Stimulated activated effector memory CD8-positive, alpha-beta T cell treated with anti-CD3 and anti-CD28 coated beads, Interleukin-12 subunit alpha, Interleukin-12 subunit beta, amount 100 ng/mL, for 72 hours (primary cell): Measurements from ENCODE around the gene HOPX.
"Not testable (repeated sequence)": the region's sequence is repeated elsewhere in the genome, so short reads cannot be mapped to it uniquely, and the experiment has no call there.

Experiments
- ATAC-seq: fragments of 150-1000 bp; cut with Tn5 transposase; 2 replicates; pipeline ENCODE4 v1.10.0; 2021
- DNase-seq, 2 donors: peaks; one replicate each; pipeline ENCODE4 v3.0.0; 2021 to 2022; ENCODE audit warnings: low spot score in 2 of 2
- H3K27ac Mint-ChIP-seq: one replicate; pipeline ENCODE4 v1.8.0; 2022; ENCODE audit warnings: mild to moderate bottlenecking, mixed read lengths
- H3K36me3 Mint-ChIP-seq: one replicate; pipeline ENCODE4 v1.8.0; 2022; ENCODE audit warnings: mild to moderate bottlenecking, mixed read lengths
- H3K4me1 Mint-ChIP-seq: one replicate; pipeline ENCODE4 v1.8.0; 2022; ENCODE audit warnings: mixed read lengths
- H3K4me3 Mint-ChIP-seq: one replicate; pipeline ENCODE4 v1.8.0; 2022; ENCODE audit warnings: mild to moderate bottlenecking, mixed read lengths
- H3K9me3 Mint-ChIP-seq: one replicate; pipeline ENCODE4 v1.8.0; 2022; ENCODE audit warnings: mixed read lengths

The HOPX gene

GRCh38 chr4:56698329-56698728 is 17.2 kb upstream of the HOPX start:
- Mint-ChIP-seq H3K4me3 (no peak overlapping the region), H3K9me3 (no peaks in the 10 kb centered on the region), H3K36me3 (no peaks in the 10 kb centered on the region), H3K4me1 (no peaks in the 10 kb centered on the region), H3K27ac (no peak overlapping the region)
- ATAC-seq (no peak), DNase-seq (no peak)

- H3K36me3 Mint-ChIP-seq, result no peaks in the 10 kb centered on the region
- no peaks in the 10 kb centered on the region for H3K9me3 Mint-ChIP-seq
- no peak for DNase-seq
- no peaks in the 10 kb centered on the region for H3K4me1 Mint-ChIP-seq
- no peak overlapping the region for H3K27ac Mint-ChIP-seq
- ATAC-seq, result no peak
- H3K4me3 Mint-ChIP-seq, result no peak overlapping the region
These were observed 15.0 kb upstream of the HOPX start for GRCh38 chr4:56696056-56696455.

- not testable (repeated sequence) for H3K36me3 Mint-ChIP-seq, DNase-seq, H3K27ac Mint-ChIP-seq, H3K4me3 Mint-ChIP-seq, H3K4me1 Mint-ChIP-seq, ATAC-seq, H3K9me3 Mint-ChIP-seq
These were observed 12.4 kb upstream of the HOPX start for GRCh38 chr4:56693476-56693875.

GRCh38 chr4:56692576-56692975 is 11.5 kb upstream of the HOPX start:
- Mint-ChIP-seq H3K27ac (no peak overlapping the region), H3K4me3 (no peak overlapping the region), H3K36me3 (no peaks in the 10 kb centered on the region), H3K4me1 (no peaks in the 10 kb centered on the region), H3K9me3 (no peaks in the 10 kb centered on the region)
- DNase-seq (no peak), ATAC-seq (no peak)

- no peak overlapping the region for H3K4me3 Mint-ChIP-seq
- DNase-seq (no peak), ATAC-seq (no peak)
- no peaks in the 10 kb centered on the region for H3K9me3 Mint-ChIP-seq
- H3K27ac Mint-ChIP-seq, result no peak overlapping the region
- H3K36me3 Mint-ChIP-seq, result no peaks in the 10 kb centered on the region
- no peaks in the 10 kb centered on the region for H3K4me1 Mint-ChIP-seq
These were observed 10.3 kb upstream of the HOPX start for GRCh38 chr4:56691425-56691824.

GRCh38 chr4:56690393-56690792 is 9.3 kb upstream of the HOPX start:
- ATAC-seq (no peak), DNase-seq (no peak)
- Mint-ChIP-seq H3K4me1 (no peaks in the 10 kb centered on the region), H3K27ac (no peak overlapping the region), H3K4me3 (no peak overlapping the region), H3K9me3 (no peaks in the 10 kb centered on the region), H3K36me3 (no peaks in the 10 kb centered on the region)

- Mint-ChIP-seq H3K4me3 (no peak overlapping the region), H3K36me3 (no peaks in the 10 kb centered on the region), H3K9me3 (no peaks in the 10 kb centered on the region), H3K27ac (no peak overlapping the region), H3K4me1 (no peaks in the 10 kb centered on the region)
- DNase-seq (no peak), ATAC-seq (no peak)
These were observed 8.3 kb upstream of the HOPX start for GRCh38 chr4:56689201-56689969.

GRCh38 chr4:56688094-56688647 is 7.1 kb upstream of the HOPX start:
- DNase-seq (no peak), ATAC-seq (no peak)
- Mint-ChIP-seq H3K4me3 (no peak overlapping the region), H3K36me3 (no peaks in the 10 kb centered on the region), H3K4me1 (no peaks in the 10 kb centered on the region), H3K27ac (no peak overlapping the region), H3K9me3 (no peaks in the 10 kb centered on the region)

- H3K4me3 Mint-ChIP-seq, result no peak overlapping the region
- H3K27ac Mint-ChIP-seq, result peak overlapping the region; percentile 18
- no peak for ATAC-seq
These were observed 5.6 kb upstream of the HOPX start for GRCh38 chr4:56686537-56687231.

GRCh38 chr4:56684320-56685050 is 3.4 kb upstream of the HOPX start:
- DNase-seq (no peak), ATAC-seq (no peak)
- Mint-ChIP-seq H3K36me3 (no peaks in the 10 kb centered on the region), H3K9me3 (no peaks in the 10 kb centered on the region), H3K4me1 (peaks cover 20% of the 10 kb centered on the region), H3K4me3 (no peak overlapping the region), H3K27ac (no peak overlapping the region)

More at GRCh38 chr4:56686537-56687231, 5.6 kb upstream of the HOPX start:
- peaks cover 5% of the 10 kb centered on the region for H3K4me1 Mint-ChIP-seq
- H3K9me3 Mint-ChIP-seq, result no peaks in the 10 kb centered on the region
- H3K36me3 Mint-ChIP-seq, result no peaks in the 10 kb centered on the region
- DNase-seq, result no peak

- no peak overlapping the region for H3K4me3 Mint-ChIP-seq
- H3K27ac Mint-ChIP-seq, result no peak overlapping the region
- H3K4me1 Mint-ChIP-seq, result peaks cover 20% of the 10 kb centered on the region
- ATAC-seq (no peak), DNase-seq (no peak)
- H3K9me3 Mint-ChIP-seq, result no peaks in the 10 kb centered on the region
- no peaks in the 10 kb centered on the region for H3K36me3 Mint-ChIP-seq
These were observed 2.4 kb upstream of the HOPX start for GRCh38 chr4:56683455-56683854.

- Mint-ChIP-seq H3K9me3 (no peaks in the 10 kb centered on the region), H3K36me3 (no peaks in the 10 kb centered on the region), H3K4me1 (peaks cover 20% of the 10 kb centered on the region), H3K4me3 (peak overlapping the region; percentile 49), H3K27ac (no peak overlapping the region)
- no peak for DNase-seq
- ATAC-seq, result no peak
These were observed 893 bp upstream of the HOPX start for GRCh38 chr4:56681853-56682525.

- H3K27ac Mint-ChIP-seq, result no peak overlapping the region
- no peak overlapping the region for H3K4me3 Mint-ChIP-seq
- no peak for ATAC-seq
- no peak for DNase-seq
- H3K36me3 Mint-ChIP-seq, result no peaks in the 10 kb centered on the region
- H3K9me3 Mint-ChIP-seq, result no peaks in the 10 kb centered on the region
- H3K4me1 Mint-ChIP-seq, result peaks cover 20% of the 10 kb centered on the region
These were observed 830 bp downstream of the HOPX start for GRCh38 chr4:56680266-56680665.

- no peak for ATAC-seq
- no peak overlapping the region for H3K4me3 Mint-ChIP-seq
- no peaks in the 10 kb centered on the region for H3K9me3 Mint-ChIP-seq
- peaks cover 20% of the 10 kb centered on the region for H3K4me1 Mint-ChIP-seq
- no peaks in the 10 kb centered on the region for H3K36me3 Mint-ChIP-seq
- no peak overlapping the region for H3K27ac Mint-ChIP-seq
- no peak for DNase-seq
These were observed 3.4 kb downstream of the HOPX start for GRCh38 chr4:56677711-56678110.

GRCh38 chr4:56674984-56675383 is 6.1 kb downstream of the HOPX start:
- ATAC-seq, result no peak
- H3K4me1 Mint-ChIP-seq, result no peaks in the 10 kb centered on the region
- H3K36me3 Mint-ChIP-seq, result no peaks in the 10 kb centered on the region
- no peak overlapping the region for H3K27ac Mint-ChIP-seq
- no peak overlapping the region for H3K4me3 Mint-ChIP-seq
- no peak for DNase-seq
- H3K9me3 Mint-ChIP-seq, result no peaks in the 10 kb centered on the region
